Measurements from ENCODE around the gene NOC4L. TPM values are rescaled to one million over a fixed set of nuclear protein-coding genes. Genes with fewer than 3 reads are reported as not detected.

NOC4L gene
- total RNA-seq, 3 donors from 2014 or later (not counting 1 experiment from before 2014, with no cell fraction given), result 21.0 to 30.2 (median 21.7) TPM

DNA sequence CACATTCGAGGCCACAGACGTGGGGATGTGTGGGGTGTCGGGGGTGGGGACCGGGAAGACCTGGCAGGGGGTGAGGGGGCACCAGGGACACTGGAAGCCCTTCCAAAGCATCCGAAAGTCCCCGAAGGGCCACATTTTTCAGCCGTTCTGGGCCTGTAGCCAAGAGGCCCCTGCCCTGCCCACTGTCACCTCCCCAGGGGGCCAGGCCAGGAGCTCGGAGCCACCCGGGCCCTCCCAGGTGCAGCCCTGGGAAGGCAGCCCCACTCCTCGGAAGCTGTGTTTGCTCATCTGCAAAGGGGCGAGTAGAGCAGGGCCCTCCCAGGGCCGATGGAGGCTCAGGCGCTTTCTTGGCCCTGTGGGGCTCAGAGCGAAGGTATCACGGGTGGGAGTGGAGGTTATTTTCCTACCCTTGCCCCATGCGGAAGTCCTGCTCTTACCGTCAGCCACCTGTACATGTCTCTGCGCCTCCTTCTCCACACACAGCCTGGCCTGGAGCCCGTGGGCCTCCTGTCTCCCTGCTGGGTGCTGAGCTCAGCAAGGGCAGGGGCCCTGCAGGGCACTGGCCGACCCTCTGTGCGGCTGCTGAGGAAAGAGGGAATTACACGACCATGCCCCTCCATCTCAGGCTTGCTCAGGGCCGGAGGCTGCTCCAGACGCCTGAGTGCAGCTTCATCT lies 27.2 kb downstream of the NOC4L start:
- TF ChIP-seq, protein P1, sequence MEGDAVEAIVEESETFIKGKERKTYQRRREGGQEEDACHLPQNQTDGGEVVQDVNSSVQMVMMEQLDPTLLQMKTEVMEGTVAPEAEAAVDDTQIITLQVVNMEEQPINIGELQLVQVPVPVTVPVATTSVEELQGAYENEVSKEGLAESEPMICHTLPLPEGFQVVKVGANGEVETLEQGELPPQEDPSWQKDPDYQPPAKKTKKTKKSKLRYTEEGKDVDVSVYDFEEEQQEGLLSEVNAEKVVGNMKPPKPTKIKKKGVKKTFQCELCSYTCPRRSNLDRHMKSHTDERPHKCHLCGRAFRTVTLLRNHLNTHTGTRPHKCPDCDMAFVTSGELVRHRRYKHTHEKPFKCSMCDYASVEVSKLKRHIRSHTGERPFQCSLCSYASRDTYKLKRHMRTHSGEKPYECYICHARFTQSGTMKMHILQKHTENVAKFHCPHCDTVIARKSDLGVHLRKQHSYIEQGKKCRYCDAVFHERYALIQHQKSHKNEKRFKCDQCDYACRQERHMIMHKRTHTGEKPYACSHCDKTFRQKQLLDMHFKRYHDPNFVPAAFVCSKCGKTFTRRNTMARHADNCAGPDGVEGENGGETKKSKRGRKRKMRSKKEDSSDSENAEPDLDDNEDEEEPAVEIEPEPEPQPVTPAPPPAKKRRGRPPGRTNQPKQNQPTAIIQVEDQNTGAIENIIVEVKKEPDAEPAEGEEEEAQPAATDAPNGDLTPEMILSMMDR (IDR thresholded peaks at IDR 0.05), result no peak
- ATAC-seq (no peak), DNase-seq (no peak)
- no peaks in the 10 kb centered on the region for H3K27me3 ChIP-seq (ENCODE audit: control insufficient read depth, insufficient read depth, low read length)
- WGBS (ENCODE audit: insufficient coverage), result 83% methylated on average over 24 of the region's 24 CpGs
- no peaks in the 10 kb centered on the region for H3K9me3 ChIP-seq (ENCODE audit: control insufficient read depth, insufficient read depth, low read length)
- no peaks in the 10 kb centered on the region for H3K36me3 ChIP-seq (ENCODE audit: control insufficient read depth, insufficient read depth, low read length)
- Mint-ChIP-seq H3K4me3 (no peak overlapping the region), H3K4me1 (peaks cover 0 to 5% of the 10 kb centered on the region in 2 donors), H3K27ac (no peak overlapping the region), H3K9me3 (peaks cover 3 to 6% of the 10 kb centered on the region in 2 donors), H3K27me3 (ENCODE audit: low read depth in 2 of 2) (peaks cover 0 to 6% of the 10 kb centered on the region in 2 donors), H3K36me3 (no peaks in the 10 kb centered on the region)
- intact Hi-C loops (cut with micrococcal nuclease), result no loop called here
- H3K4me1 ChIP-seq (ENCODE audit: control insufficient read depth, insufficient read depth, low read length), result peaks cover 3% of the 10 kb centered on the region
- no peak overlapping the region for H3K27ac ChIP-seq (ENCODE audit: low read length)
- no peak overlapping the region for H3K4me3 ChIP-seq (ENCODE audit: low read length)

DNA sequence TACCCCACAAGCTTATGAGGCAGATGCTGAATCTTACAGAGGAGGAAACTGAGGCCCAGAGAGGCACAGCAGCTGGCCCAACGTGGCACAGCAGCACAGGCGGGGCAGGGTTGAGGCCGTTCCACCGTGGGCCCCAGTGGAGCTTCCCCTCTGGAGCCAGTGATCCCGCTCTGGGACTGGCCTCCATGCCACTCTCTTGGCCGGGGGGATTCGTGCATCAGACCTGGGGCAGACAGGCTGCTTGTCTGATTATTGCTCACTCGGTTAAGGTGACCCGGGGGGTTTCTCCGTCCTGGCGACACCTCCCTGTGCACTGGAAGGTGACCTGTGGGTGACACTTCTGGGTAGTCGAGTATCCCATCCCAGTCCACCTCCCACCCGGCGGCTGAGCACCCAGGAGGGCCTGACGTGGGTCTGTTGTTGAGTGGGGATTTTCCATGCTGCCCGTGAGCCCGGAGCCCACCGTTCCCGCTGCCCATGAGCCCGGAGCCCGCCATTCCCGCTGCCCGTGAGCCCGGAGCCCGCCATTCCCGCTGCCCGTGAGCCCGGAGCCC lies 27.8 kb downstream of the NOC4L start:
- TF ChIP-seq, protein P1 (IDR thresholded peaks at IDR 0.05), result no peak

DNA sequence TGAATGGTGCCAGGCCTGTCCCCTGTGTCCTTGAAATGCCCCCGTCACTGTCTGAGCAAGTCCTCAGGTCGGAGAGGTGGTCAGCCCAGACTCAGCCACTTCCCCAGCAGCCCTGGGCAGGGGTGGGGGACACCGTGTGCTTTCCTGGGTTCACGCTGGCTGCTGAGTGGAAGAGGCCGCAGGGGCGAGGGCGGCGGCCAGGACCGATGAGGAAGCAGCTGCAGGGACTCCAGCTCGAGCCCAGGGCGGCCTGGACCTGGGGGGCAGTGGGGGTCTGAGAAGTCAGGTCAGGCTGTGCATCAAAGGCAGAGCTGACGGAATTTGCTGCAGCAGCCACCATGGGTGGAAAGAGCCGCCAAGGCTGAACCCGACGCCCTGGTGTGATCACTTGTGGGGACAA lies 28.4 kb downstream of the NOC4L start:
- WGBS (ENCODE audit: insufficient coverage), result 46% methylated on average over 15 of the region's 15 CpGs
- intact Hi-C loops (cut with micrococcal nuclease), result no loop called here
- H3K4me3 Mint-ChIP-seq, result no peak overlapping the region

More for the DNA sequence above, 27.8 kb downstream of the NOC4L start:
- no peak for DNase-seq
- H3K4me3 Mint-ChIP-seq, result no peak overlapping the region
- peaks cover 0 to 3% of the 10 kb centered on the region in 2 donors for H3K27me3 Mint-ChIP-seq (ENCODE audit: low read depth in 2 of 2)
- Histone ChIP-seq H3K27ac (ENCODE audit: low read length) (no peak overlapping the region), H3K4me1 (ENCODE audit: control insufficient read depth, insufficient read depth, low read length) (peaks cover 3% of the 10 kb centered on the region), H3K4me3 (ENCODE audit: low read length) (no peak overlapping the region), H3K36me3 (ENCODE audit: control insufficient read depth, insufficient read depth, low read length) (no peaks in the 10 kb centered on the region), H3K9me3 (ENCODE audit: control insufficient read depth, insufficient read depth, low read length) (no peaks in the 10 kb centered on the region), H3K27me3 (ENCODE audit: control insufficient read depth, insufficient read depth, low read length) (no peaks in the 10 kb centered on the region)
- 88% methylated on average over 21 of the region's 28 CpGs for WGBS (ENCODE audit: insufficient coverage)
- H3K36me3 Mint-ChIP-seq, result no peaks in the 10 kb centered on the region
- H3K27ac Mint-ChIP-seq, result no peak overlapping the region
- intact Hi-C loops (cut with micrococcal nuclease), result no loop called here
- no peak for ATAC-seq
- H3K4me1 Mint-ChIP-seq, result peaks cover 0 to 1% of the 10 kb centered on the region in 2 donors
- peaks cover under 1 to 1% of the 10 kb centered on the region in 2 donors for H3K9me3 Mint-ChIP-seq

More for the DNA sequence above, 28.4 kb downstream of the NOC4L start:
- no peak for ATAC-seq
- Mint-ChIP-seq H3K36me3 (no peaks in the 10 kb centered on the region), H3K27ac (no peak overlapping the region), H3K4me1 (no peaks in the 10 kb centered on the region), H3K27me3 (ENCODE audit: low read depth in 2 of 2) (peaks cover 0 to 3% of the 10 kb centered on the region in 2 donors), H3K9me3 (no peaks in the 10 kb centered on the region)
- no peaks in the 10 kb centered on the region for H3K9me3 ChIP-seq (ENCODE audit: control insufficient read depth, insufficient read depth, low read length)
- H3K27me3 ChIP-seq (ENCODE audit: control insufficient read depth, insufficient read depth, low read length), result no peaks in the 10 kb centered on the region
- TF ChIP-seq, protein P1 (IDR thresholded peaks at IDR 0.05), result no peak
- no peak overlapping the region for H3K4me3 ChIP-seq (ENCODE audit: low read length)
- no peak for DNase-seq
- H3K4me1 ChIP-seq (ENCODE audit: control insufficient read depth, insufficient read depth, low read length), result peaks cover 3% of the 10 kb centered on the region
- no peak overlapping the region for H3K27ac ChIP-seq (ENCODE audit: low read length)
- no peaks in the 10 kb centered on the region for H3K36me3 ChIP-seq (ENCODE audit: control insufficient read depth, insufficient read depth, low read length)
